HG02763 (cell line): ENCODE measurements around the gene HOXA1.
"Not testable (repeated sequence)": the region's sequence is repeated elsewhere in the genome, so short reads cannot be mapped to it uniquely, and the experiment has no call there.

Experiments used
- ATAC-seq: cut with Tn5 transposase; IDR thresholded peaks from one replicate; pipeline ENCODE4 v1.9.1; 2021; ENCODE audit warnings: mild to moderate bottlenecking, moderate library complexity; ENCODE audit not compliant: unreplicated experiment

The HOXA1 gene

GRCh38 chr7:27062946-27063345, 32.9 kb downstream of the HOXA1 start:
- ATAC-seq = no peak

- ATAC-seq = no peak
These were observed 42.6 kb downstream of the HOXA1 start for GRCh38 chr7:27053153-27053552.

GRCh38 chr7:27051451-27051850, 44.3 kb downstream of the HOXA1 start:
- ATAC-seq = no peak

GRCh38 chr7:27048438-27048837, 47.4 kb downstream of the HOXA1 start:
- ATAC-seq = no peak

- no peak for ATAC-seq
These were observed 48.8 kb downstream of the HOXA1 start for GRCh38 chr7:27046854-27047549.

- ATAC-seq = not testable (repeated sequence)
These were observed 49.8 kb downstream of the HOXA1 start for GRCh38 chr7:27045972-27046371.

GRCh38 chr7:27045066-27045465, 50.7 kb downstream of the HOXA1 start:
- ATAC-seq = not testable (repeated sequence)
